H1 (cell line): ENCODE data around the gene LYSMD3. TPM values are rescaled to one million over a fixed set of nuclear protein-coding genes. Genes with fewer than 3 reads are reported as not detected.
A peak's percentile ranks its signal among the peaks of the same experiment; 100 is the strongest.

Source experiments
- CTCF ChIP-seq, 3 experiments: IDR thresholded peaks; 1 replicate in 2 of 3; 2 replicates in 1 of 3; pipeline versions ENCODE4 v1.5.1 to v1.6.1; 2011; ENCODE audit warnings: low read length in 3 of 3, mild to moderate bottlenecking in 3 of 3, inconsistent platforms in 2 of 3, low read depth in 1 of 3, moderate library complexity in 1 of 3; ENCODE audit not compliant: insufficient read depth in 1 of 3; ENCODE audit errors: control extremely low read depth in 1 of 3
- KDM4A ChIP-seq: IDR thresholded peaks from one replicate; pipeline ENCODE4 v1.7.1; 2012; ENCODE audit warnings: low read depth, mild to moderate bottlenecking, moderate library complexity, low read length, inconsistent platforms; ENCODE audit not compliant: severe bottlenecking
- SIRT6 ChIP-seq: IDR thresholded peaks from one replicate; pipeline ENCODE4 v1.7.1; 2012; ENCODE audit warnings: low read length, inconsistent platforms
- SP2 ChIP-seq: IDR thresholded peaks from 2 replicates; pipeline ENCODE4 v1.6.1; 2012; ENCODE audit warnings: mild to moderate bottlenecking, low read length, inconsistent platforms
- ZNF274 ChIP-seq: IDR thresholded peaks from 2 replicates; pipeline ENCODE4 v1.7.0; 2012; ENCODE audit warnings: low read length, borderline replicate concordance; ENCODE audit errors: extremely low read depth
- polyA plus RNA-seq, 7 experiments: library from polyadenylated mRNA; depleted of rRNA in 3 of 7; stranded (reverse) in 5 of 7; unstranded in 2 of 7; fragments of >200 nt in 5 of 7; fragments of 200-250 nt in 2 of 7; gene quantifications; 1 replicate in 5 of 7; 2 replicates in 1 of 7; 4 replicates in 1 of 7; pipeline versions ENCODE4 v1.2.1 to v1.2.3, GENCODE V29; 2011 to 2013; ENCODE audit warnings: missing spikeins in 2 of 7, mixed read lengths in 2 of 7
- total RNA-seq: library from RNA; stranded (reverse); fragmentation: NEBNext Ultra II Directional; extraction: Animal tissue kit (Norgen Biotek cat#: 25700); gene quantifications from 2 replicates; pipeline ENCODE4 v1.2.1, GENCODE V29; 2021

The LYSMD3 gene
- total and polyA plus RNA-seq, 2 of the 8 experiments (the other 6 are each of a cell fraction or from before 2014, with no cell fraction given) = 3.7 to 14.9 TPM

GRCh38 chr5:90558344-90559192 is 29.2 kb upstream of the LYSMD3 start, which contains the start of gene ADGRV1 (continued):
- TF ChIP-seq CTCF (IDR thresholded peaks at IDR 0.05; ENCODE audit: control extremely low read depth in 1 of 3, insufficient read depth in 1 of 3, low read depth in 1 of 3, low read length in 3 of 3) (no peak), SP2 (no peak), SIRT6 (no peak), KDM4A (peak; percentile 89), ZNF274 (no peak)
